ENCODE data around the gene OBSCN.
"Not testable (repeated sequence)": the region's sequence is repeated elsewhere in the genome, so short reads cannot be mapped to it uniquely, and the experiment has no call there.

OBSCN gene

GRCh38 chr1:228240411-228241240 lies 32.8 kb downstream of the OBSCN start:
- no peak overlapping the region for H3K4me3 ChIP-seq (ENCODE audit: low read depth, low read length)
- no peak for DNase-seq (ENCODE audit: low read depth)
- TF ChIP-seq CTCF (IDR thresholded peaks at IDR 0.05; ENCODE audit: insufficient read depth, low read depth, low read length, missing control alignments) = no peak

GRCh38 chr1:228241259-228241658 lies 33.4 kb downstream of the OBSCN start:
- DNase-seq (ENCODE audit: low read depth) = no peak
- no peak for TF ChIP-seq CTCF (IDR thresholded peaks at IDR 0.05; ENCODE audit: insufficient read depth, low read depth, low read length, missing control alignments)
- no peak overlapping the region for H3K4me3 ChIP-seq (ENCODE audit: low read depth, low read length)

GRCh38 chr1:228242409-228242808 lies 34.6 kb downstream of the OBSCN start:
- DNase-seq (ENCODE audit: low read depth) = no peak
- H3K4me3 ChIP-seq (ENCODE audit: low read depth, low read length) = no peak overlapping the region
- no peak for TF ChIP-seq CTCF (IDR thresholded peaks at IDR 0.05; ENCODE audit: insufficient read depth, low read depth, low read length, missing control alignments)

- DNase-seq (ENCODE audit: low read depth) = no peak
- TF ChIP-seq CTCF (IDR thresholded peaks at IDR 0.05; ENCODE audit: insufficient read depth, low read depth, low read length, missing control alignments) = no peak
- no peak overlapping the region for H3K4me3 ChIP-seq (ENCODE audit: low read depth, low read length)
Measured at GRCh38 chr1:228243093-228243492, 35.2 kb downstream of the OBSCN start.

GRCh38 chr1:228243989-228244388 lies 36.1 kb downstream of the OBSCN start:
- not testable (repeated sequence) for H3K4me3 ChIP-seq (ENCODE audit: low read depth, low read length); DNase-seq (ENCODE audit: low read depth)

- no peak for DNase-seq (ENCODE audit: low read depth)
- no peak overlapping the region for H3K4me3 ChIP-seq (ENCODE audit: low read depth, low read length)
- no peak for TF ChIP-seq CTCF (IDR thresholded peaks at IDR 0.05; ENCODE audit: insufficient read depth, low read depth, low read length, missing control alignments)
Measured at GRCh38 chr1:228245111-228245510, 37.3 kb downstream of the OBSCN start.

- no peak overlapping the region for H3K4me3 ChIP-seq (ENCODE audit: low read depth, low read length)
- DNase-seq (ENCODE audit: low read depth) = no peak
- no peak for TF ChIP-seq CTCF (IDR thresholded peaks at IDR 0.05; ENCODE audit: insufficient read depth, low read depth, low read length, missing control alignments)
Measured at GRCh38 chr1:228246216-228246900, 38.5 kb downstream of the OBSCN start.

Data from GM12865 (cell line).